Suppressor macrophage treated with lipopolysaccharide for 1 hour (primary cell): ENCODE measurements around the gene UBN2.
A peak's percentile ranks its signal among the peaks of the same experiment; 100 is the strongest.

Experiments used
- DNase-seq, 3 donors: peaks; one replicate each; pipeline ENCODE4 v3.0.0-alpha.2; 2020 to 2022

The UBN2 gene

DNA sequence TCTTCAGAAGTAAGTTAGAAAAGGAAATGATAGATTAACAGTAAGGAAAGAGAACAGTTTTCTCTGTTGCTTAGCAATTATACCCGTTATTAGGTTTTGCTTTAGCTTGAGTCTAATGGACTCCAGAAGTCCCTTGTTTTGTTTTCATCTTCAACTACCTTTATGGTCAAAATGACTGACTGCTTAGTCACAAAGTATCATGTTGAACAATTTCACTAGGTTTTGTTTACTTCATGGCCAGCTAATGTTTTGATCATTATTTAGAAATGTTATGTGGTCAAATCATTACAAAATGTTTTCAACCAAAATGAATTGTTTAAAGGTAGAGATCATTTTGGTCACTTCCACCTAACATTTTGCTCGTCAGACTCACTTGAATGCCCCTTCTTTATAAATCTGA lies 1.9 kb downstream of the UBN2 start:
- DNase-seq: peak in 2 of 3 donors; percentile 19 to 37

DNA sequence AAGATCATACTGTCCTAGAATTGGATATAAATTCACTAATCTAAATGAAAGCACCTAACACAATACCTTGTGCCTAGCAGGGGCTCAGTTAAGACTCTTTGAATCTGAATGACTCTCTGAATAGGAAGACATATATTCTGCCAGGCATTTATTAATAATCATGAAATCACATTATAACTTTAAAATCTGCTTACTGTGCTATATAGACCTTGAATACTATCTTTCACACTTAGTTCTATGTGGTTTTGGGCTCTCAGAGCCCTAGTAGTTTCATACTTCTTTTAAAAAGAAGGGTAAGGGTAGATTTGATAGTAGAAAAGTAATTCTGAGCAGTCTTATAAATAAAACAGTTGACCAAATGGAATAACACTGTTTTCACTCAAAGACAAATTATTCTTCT lies 10.2 kb downstream of the UBN2 start:
- DNase-seq: no peak

- DNase-seq: no peak
These were observed 11.8 kb downstream of the UBN2 start for GRCh38 chr7:139242741-139243281.

GRCh38 chr7:139245401-139245800 lies 14.4 kb downstream of the UBN2 start:
- DNase-seq: no peak

DNA sequence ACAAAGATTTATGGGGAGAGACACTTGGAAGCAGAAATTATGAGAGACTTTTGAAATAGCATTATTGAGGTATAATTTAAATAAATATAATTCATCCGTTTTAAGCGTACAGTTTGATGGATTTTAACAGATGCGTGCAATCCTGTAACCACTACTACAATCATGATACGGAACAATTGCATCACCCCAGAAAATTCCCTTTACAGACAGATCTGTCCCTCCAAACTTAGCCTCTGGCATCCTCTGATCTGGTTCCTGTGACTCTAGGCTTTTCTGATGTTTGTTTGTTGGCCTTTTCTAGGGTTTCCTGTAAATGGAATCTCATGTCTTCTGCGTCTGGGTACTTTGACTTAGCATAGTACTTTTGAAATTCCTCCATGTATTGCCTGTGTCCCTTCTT lies 15.5 kb downstream of the UBN2 start:
- no peak for DNase-seq

DNA sequence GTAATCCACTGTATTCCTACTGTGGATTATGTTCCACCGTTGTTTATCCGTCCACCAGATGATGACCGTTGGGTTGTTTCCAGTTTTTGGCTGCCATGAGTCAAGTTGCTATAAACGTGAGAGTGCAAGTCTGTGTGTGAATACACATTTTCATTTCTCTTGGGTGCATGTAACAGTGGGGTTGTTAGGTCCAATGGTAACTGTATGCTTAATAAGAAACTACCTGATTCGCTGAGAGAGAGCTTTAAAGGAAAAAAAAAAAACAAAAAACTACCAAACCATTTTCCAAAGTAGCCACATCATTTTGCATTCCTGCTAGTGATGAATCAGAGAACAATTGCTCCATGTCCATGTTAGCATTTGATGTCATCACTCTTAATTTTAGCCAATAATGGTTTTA lies 15.9 kb downstream of the UBN2 start:
- peak in 1 of 3 donors; percentile 20 for DNase-seq

- no peak for DNase-seq
These were observed 18.3 kb downstream of the UBN2 start for GRCh38 chr7:139249179-139249810.

DNA sequence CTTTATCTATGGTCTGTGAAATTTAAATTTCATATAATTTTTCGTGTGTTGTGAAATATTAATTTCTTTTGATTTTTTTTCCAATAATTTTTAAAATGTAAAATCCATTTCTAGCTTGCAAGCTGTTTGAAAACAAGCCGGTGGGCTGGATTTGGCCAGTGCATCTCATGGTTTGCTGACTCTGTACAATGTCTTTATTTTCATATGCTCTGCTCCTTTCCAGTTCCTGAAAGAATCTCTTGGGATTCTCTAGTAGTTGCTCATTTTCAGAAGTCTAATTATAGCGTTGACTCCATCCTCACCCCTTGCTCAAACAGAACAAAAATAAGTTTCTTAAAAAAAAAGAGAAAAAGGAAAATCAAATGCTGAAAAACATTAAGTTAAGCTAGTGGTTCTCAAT lies 21.4 kb downstream of the UBN2 start:
- no peak for DNase-seq

DNA sequence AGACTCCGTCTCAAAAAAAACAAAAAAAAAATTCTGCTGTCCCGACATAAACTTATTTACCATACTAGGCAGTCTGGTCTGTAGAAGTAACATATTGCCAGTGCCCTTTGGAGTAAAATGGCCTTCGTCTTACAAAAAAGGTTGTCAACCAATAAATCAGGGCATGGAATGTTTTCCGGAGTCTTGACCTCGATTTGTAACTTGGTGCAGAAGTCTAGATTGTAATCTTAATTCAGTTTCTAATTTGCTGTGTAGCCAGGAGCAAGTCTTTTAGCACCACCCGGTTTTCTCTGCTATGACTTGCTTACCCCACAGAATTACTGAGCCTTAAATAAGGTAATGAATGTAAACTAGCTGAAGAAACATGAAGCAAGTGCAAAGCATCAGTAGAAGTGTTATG lies 23.2 kb downstream of the UBN2 start:
- DNase-seq: no peak

DNA sequence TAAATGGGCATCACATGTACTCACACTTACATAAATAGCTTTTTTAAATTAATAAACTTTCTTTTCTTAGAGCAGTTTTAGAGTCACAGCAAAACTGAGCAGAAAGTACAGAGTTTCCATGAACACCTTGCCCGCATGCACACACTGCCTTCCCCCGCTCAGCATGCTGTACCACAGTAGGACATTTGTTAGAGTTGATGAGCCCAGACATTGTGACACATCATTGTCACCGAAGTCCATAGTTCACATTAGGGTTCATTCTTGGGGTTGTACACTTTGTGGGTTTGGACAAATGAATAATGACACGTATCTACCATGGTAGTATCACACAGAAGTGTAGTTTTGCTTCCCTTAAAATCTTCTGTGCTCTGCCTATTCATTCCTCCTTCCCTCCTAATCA lies 23.7 kb downstream of the UBN2 start:
- no peak for DNase-seq

DNA sequence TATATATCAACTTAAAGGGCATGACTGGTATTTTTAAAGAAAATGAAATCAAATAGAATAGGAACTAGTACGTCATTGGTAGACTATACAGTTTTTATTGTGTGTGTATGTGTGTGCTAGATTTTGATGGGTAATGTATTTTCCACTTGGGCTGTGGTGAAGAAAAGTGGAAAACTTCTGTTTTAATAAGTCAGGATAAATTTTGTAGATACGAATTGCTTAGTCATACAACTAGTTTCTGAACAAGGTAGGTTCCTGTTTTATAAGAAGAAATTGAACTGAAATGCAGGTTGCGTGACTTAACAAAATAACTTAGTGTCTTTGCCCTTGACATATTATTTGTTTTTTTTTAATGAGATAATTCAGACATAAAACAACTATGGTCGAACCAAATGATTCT lies 24.3 kb downstream of the UBN2 start:
- DNase-seq: no peak

GRCh38 chr7:139259142-139259541 lies 28.1 kb downstream of the UBN2 start:
- DNase-seq: peak; percentile 52 to 65 (median 62)

DNA sequence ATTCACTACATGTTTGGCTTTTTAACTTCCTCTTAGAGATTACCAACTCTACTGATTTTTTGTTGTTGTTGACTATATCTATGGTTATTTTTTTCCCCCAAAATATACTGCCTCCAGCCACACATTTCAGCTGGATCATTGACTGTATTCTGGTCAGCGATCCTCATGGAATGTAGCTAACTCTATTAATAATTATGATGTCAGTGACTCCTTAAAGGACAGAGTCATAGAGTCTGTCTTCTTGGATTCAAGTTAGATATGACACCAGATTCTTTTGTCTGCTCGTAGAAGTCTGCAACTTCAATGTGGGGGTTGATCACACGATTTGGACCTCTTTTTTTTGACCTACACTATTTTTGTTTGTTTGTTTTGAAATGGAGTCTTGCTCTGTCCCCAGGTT lies 33.2 kb downstream of the UBN2 start:
- no peak for DNase-seq

DNA sequence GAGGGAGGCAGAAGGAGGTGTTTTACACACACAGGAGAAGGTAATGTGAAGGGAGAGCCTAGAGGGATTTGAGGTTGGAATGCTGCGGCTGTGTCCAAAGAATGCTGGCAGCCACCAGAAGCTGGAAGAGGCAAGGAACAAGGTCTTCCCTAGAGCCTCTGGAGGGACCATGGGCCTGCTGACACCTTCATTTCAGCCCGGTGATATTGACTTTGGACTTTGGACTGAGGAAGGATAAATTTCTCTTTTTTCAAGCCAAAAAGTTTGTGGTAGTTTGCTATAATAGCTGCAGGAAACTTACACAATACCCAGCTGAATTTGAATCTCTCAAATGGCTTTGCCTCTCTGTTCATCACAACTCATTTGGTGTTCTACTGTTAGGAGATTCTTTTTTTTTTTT lies 34.6 kb downstream of the UBN2 start:
- DNase-seq: no peak

DNA sequence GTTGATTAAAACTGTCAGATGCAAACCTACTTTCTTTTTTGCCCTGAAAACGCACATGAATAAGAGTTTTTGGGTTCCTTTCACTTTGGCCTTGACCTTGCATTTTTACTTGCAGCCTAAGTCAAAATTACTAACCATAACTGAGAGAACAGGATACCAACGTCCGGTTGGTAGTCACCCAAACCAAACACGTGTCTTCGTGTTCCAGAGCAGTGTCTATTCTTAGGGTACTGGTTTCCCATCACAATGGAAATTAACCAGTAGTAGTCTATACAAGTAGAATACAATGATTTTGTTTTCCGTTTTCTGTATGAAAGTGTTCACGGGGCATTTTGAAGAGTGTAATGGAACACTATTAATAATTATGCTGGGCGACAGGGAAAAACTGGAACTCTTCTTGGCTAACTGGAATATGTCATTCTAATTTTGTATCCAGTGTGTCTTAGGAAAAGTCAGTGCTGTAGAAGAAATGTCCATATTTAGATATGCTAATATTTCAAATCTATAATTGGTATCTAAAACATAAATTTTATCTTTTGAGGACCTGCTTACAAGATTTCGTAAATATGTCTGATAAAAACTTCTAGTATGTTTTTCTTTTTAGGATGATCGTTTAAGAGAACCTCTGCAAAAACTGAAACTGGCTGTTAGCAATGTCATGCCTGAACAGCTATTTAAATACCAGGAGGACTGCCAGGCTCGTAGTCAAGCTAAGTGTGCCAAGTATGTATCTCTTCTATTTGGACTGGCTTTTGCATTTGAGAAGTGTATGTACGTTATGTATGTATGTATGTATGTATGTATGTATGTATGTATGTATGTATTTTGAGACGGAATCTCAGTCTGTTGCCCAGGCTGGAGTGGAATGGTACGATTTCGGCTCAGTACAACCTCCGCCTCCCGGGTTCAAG lies 40.9 kb downstream of the UBN2 start:
- DNase-seq: no peak

GRCh38 chr7:139284252-139284896 lies 53.3 kb downstream of the UBN2 start:
- no peak for DNase-seq

DNA sequence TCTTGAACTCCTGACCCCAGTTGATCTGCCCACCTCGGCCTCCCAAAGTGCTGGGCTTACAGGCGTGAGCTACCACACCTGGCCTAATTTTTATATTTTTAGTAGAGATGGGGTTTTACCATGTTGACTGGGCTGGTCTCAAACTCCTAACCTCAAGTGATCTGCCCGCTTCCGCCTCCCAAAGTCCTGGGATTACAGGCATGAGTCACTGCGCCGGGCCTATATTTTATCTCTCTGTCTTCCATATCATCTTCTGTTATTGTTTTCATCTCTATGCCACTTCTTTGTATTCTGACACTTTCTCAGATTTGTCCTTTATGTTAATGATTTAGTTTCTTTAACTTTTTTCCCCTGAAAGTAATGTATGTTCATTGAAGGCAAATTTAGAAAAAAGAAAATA lies 55.1 kb downstream of the UBN2 start:
- no peak for DNase-seq

GRCh38 chr7:139292821-139293220 lies 61.8 kb downstream of the UBN2 start:
- DNase-seq: no peak

DNA sequence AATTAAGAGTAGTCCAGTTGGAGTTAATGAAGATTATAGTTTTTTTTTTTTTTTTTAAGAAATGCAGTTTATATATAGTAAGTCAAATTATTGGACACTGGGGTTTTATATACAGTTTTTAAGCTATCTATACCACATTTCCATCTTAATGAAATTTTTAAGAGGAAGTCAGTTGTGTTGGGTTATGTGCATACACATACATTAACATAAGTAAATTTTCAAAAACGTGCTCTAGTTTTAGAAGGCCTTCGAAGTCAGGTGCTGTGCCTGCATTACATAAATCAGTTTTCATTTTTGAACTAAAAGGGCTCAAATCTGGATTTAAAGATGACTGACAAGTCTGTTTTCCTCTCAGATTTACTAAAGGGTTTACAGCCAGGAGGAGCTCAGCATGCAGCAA lies 62.5 kb downstream of the UBN2 start:
- no peak for DNase-seq

- no peak for DNase-seq
These were observed 63.2 kb downstream of the UBN2 start for GRCh38 chr7:139294241-139294640.

DNA sequence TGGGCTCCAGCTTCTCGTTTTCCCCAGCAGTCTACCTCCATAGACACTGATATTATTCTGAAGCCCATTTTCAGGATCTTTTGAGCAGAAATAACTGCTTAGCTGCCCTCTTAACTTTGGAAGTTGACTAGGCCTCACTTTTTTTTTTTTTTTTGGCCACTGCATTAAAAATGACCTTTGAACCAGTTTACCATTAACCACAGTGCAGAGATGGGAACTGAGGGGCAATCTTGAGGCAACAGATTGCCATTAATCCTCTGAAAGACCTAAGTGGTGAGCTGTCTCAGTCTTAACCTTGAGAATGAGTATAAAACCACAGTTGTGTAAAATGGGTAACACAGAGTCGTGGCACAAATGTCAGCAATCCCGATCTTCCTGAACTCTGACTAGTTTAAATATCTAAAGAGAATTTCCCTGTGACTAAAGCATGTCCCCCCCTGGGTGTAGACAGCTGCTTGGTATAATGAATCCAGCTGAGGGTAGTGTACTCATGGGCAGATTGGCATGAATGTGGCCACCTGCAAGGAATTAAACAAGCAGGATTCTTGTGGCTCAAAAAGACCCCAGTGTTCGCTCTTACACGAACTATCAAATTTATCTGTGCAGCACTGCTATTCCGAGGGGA lies 64.0 kb downstream of the UBN2 start:
- DNase-seq: no peak

DNA sequence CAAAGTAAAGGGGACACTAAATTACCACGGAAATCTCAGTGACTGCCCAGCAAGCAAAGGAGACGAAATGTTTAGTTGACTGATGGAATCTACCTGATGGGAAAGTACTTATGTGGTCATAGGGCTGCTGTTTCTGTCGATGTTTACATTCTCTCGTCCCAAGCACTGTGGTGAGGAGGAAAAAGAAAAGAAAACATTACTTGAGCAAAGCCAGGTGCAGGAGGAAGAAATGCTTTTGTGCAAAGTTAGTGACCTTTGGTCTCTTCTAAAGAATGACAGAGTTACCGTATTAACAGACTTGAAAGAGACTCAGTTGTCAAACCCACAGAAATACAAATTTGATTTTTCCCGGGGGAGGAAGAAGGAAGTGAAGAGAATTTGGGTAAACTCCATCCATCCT lies 66.8 kb downstream of the UBN2 start:
- no peak for DNase-seq

DNA sequence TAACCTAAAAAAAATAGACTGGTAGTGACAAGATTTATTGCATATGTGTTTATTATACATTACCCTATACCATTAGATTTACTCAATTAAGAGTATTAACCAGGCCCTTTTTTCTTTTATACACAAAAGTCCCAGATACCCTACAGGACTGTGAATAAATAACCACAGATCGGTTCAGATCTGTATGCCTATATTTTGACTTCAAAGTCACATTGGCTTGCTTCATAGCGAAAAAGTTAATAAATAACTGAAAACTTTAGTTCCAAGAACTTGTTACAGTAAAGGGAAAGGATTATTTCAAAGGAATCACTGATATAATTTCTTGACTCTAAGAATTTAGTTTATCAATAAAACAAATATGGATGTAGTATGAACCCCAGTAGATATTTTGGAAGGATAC lies 68.3 kb downstream of the UBN2 start:
- no peak for DNase-seq
